CD4-positive, alpha-beta memory T cell (primary cell): ENCODE data around the gene APPBP2. TPM values are rescaled to one million over a fixed set of nuclear protein-coding genes. Genes with fewer than 3 reads are reported as not detected.
A peak's percentile ranks its signal among the peaks of the same experiment; 100 is the strongest.
"Not testable (repeated sequence)": the region's sequence is repeated elsewhere in the genome, so short reads cannot be mapped to it uniquely, and the experiment has no call there.

ENCODE experiments used
- CTCF ChIA-PET: fragments of 350-600 bp; sonication (Branson Sonifier 250); formaldehyde crosslinking; loops from one replicate; lab custom pipeline; 2021; ENCODE audit warnings: inconsistent platforms; ENCODE audit not compliant: partially characterized antibody; lab: Charles Lee
- POLR2A ChIA-PET: fragments of 350-600 bp; sonication (Branson Sonifier 250); formaldehyde crosslinking; loops from one replicate; lab custom pipeline; 2021; ENCODE audit not compliant: partially characterized antibody; lab: Charles Lee
- DNase-seq, 5 donors: peaks; one replicate each; pipeline versions ENCODE4 v3.0.0 to v3.0.0-alpha.2; 2020 to 2022; ENCODE audit warnings: mixed read lengths in 1 of 5
- H3K27ac ChIP-seq: one replicate; pipeline ENCODE4 v1.7.0; 2013; ENCODE audit warnings: low read depth, low read length
- H3K27me3 ChIP-seq: 2 replicates; pipeline ENCODE4 v1.7.0; 2013; ENCODE audit warnings: mild to moderate bottlenecking, low read length, moderate library complexity; ENCODE audit not compliant: insufficient read depth
- H3K36me3 ChIP-seq: 2 replicates; pipeline ENCODE4 v1.7.0; 2013; ENCODE audit warnings: mild to moderate bottlenecking, low read length, moderate library complexity; ENCODE audit not compliant: insufficient read depth
- H3K4me1 ChIP-seq: 2 replicates; pipeline ENCODE4 v1.7.0; 2013; ENCODE audit warnings: mild to moderate bottlenecking, low read length, moderate library complexity; ENCODE audit not compliant: insufficient read depth
- H3K4me3 ChIP-seq, 2 donors: one replicate each; pipeline ENCODE4 v1.7.0; 2013; ENCODE audit warnings: low read length in 2 of 2, mild to moderate bottlenecking in 1 of 2
- H3K9me3 ChIP-seq, 2 donors: one replicate each; pipeline ENCODE4 v1.7.0; 2013; ENCODE audit warnings: low read length in 2 of 2, control low read depth in 1 of 2; ENCODE audit not compliant: control insufficient read depth in 1 of 2
- H3K27ac Mint-ChIP-seq, 7 donors: one replicate each; pipeline ENCODE4 v1.8.0; 2020 to 2021; ENCODE audit warnings: mixed read lengths in 7 of 7, mild to moderate bottlenecking in 6 of 7, inconsistent platforms in 3 of 7, moderate library complexity in 3 of 7
- H3K27me3 Mint-ChIP-seq, 2 donors: one replicate each; pipeline ENCODE4 v1.8.0; 2020 to 2021; ENCODE audit warnings: mixed read lengths in 2 of 2
- H3K36me3 Mint-ChIP-seq, 2 donors: one replicate each; pipeline ENCODE4 v1.8.0; 2020 to 2021; ENCODE audit warnings: mixed read lengths in 2 of 2, inconsistent platforms in 1 of 2, mild to moderate bottlenecking in 1 of 2
- H3K4me1 Mint-ChIP-seq, 4 donors: one replicate each; pipeline ENCODE4 v1.8.0; 2020 to 2021; ENCODE audit warnings: mixed read lengths in 4 of 4, mild to moderate bottlenecking in 1 of 4
- H3K4me3 Mint-ChIP-seq, 8 donors: one replicate each; pipeline ENCODE4 v1.8.0; 2020 to 2021; ENCODE audit warnings: mixed read lengths in 8 of 8, mild to moderate bottlenecking in 7 of 8, moderate library complexity in 6 of 8, inconsistent platforms in 3 of 8
- H3K9me3 Mint-ChIP-seq, 8 donors: one replicate each; pipeline ENCODE4 v1.8.0; 2020 to 2021; ENCODE audit warnings: mixed read lengths in 8 of 8, mild to moderate bottlenecking in 5 of 8, inconsistent platforms in 3 of 8, moderate library complexity in 1 of 8
- intact Hi-C: fragments of 100-400 bp; cut with micrococcal nuclease; formaldehyde crosslinking; loops from one replicate; pipeline ENCODE4 v1.15.1; 2023
- polyA plus RNA-seq, 2 donors: library from polyadenylated mRNA; unstranded; fragments of 300-500 nt; fragmentation: Illumina TruSeq; gene quantifications; one replicate each; pipeline ENCODE4 v1.2.3, GENCODE V29; 2021
- total RNA-seq, 2 experiments: library from RNA; stranded (reverse); gene quantifications; one replicate each; pipeline ENCODE4 v1.2.3, GENCODE V29; 2021

The APPBP2 gene
- total and polyA plus RNA-seq, 4 experiments from 2014 or later: 23.9 to 50.8 (median 40.0) TPM

DNA sequence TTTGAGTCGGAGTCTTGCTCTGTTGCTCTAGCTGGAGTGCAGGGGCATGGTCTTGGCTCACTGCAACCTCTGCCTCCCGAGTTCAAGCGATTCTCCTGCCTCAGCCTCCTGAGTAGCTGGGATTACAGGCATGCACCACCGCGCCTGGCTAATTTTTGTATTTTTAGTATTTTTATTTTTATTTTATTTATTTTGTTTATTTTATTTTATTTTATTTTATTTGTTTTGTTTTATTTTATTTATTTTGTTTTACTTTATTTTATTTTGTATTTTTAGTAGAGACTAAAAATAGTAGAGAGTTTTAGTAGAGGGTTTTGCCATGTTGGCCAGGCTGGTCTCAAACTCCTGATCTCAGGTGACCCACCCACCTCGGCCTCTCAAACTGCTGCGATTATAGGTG lies 106.2 kb downstream of the APPBP2 start:
- not testable (repeated sequence) for H3K36me3 ChIP-seq, H3K9me3 Mint-ChIP-seq, H3K36me3 Mint-ChIP-seq, H3K4me1 Mint-ChIP-seq, H3K9me3 ChIP-seq, DNase-seq, H3K27me3 Mint-ChIP-seq, H3K27me3 ChIP-seq, H3K4me3 Mint-ChIP-seq, H3K27ac Mint-ChIP-seq, H3K4me1 ChIP-seq, H3K4me3 ChIP-seq, H3K27ac ChIP-seq
- POLR2A ChIA-PET: interaction anchor here (1.4 kb wide), 1 partner anchor 178 kb away, joined by 3 read pairs; no protein-coding TSS in a partner anchor
- intact Hi-C loops: loop anchor here (2.0 kb wide), 1 partner anchor 149 kb away; no protein-coding TSS in a partner anchor
- CTCF ChIA-PET: interaction anchor here (1.4 kb wide), 1 partner anchor 28 kb away, joined by 4 read pairs; the partner anchor contains the start of gene USP32

DNA sequence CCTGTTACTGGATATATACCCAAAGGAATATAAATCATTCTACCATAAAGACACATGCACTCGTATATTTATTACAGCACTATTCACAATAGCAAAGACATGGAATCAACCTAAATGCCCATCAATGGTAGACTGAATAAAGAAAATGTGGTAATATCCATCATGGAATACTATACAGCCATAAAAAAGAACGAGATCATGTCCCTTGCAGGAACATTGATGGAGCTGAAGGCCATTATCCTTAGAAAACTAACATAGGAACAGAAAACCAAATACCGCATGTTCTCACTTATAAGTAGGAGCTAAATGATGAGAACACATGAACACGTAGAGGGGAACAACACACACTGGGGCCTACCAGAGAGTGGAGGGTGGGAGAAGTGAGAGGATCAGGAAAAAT lies 107.0 kb downstream of the APPBP2 start:
- intact Hi-C loops, H3K9me3 Mint-ChIP-seq, H3K9me3 ChIP-seq, H3K27ac ChIP-seq, H3K36me3 ChIP-seq, H3K27me3 ChIP-seq, H3K36me3 Mint-ChIP-seq, DNase-seq, H3K4me1 ChIP-seq, H3K4me1 Mint-ChIP-seq, H3K4me3 ChIP-seq, H3K27me3 Mint-ChIP-seq: not testable (repeated sequence)
- ChIA-PET CTCF (interaction anchor here (0.6 to 1.4 kb wide), 4 partner anchors 16 to 943 kb away, joined by 3 to 5 read pairs (median 4); partner anchors contain the start of gene USP32), POLR2A (interaction anchor here (1.4 kb wide), 1 partner anchor 178 kb away, joined by 3 read pairs; no protein-coding TSS in a partner anchor)
- peak overlapping the region in 1 of 8 donors; percentile 39 for H3K4me3 Mint-ChIP-seq
- H3K27ac Mint-ChIP-seq: peak overlapping the region in 2 of 7 donors; percentile 48 to 86

DNA sequence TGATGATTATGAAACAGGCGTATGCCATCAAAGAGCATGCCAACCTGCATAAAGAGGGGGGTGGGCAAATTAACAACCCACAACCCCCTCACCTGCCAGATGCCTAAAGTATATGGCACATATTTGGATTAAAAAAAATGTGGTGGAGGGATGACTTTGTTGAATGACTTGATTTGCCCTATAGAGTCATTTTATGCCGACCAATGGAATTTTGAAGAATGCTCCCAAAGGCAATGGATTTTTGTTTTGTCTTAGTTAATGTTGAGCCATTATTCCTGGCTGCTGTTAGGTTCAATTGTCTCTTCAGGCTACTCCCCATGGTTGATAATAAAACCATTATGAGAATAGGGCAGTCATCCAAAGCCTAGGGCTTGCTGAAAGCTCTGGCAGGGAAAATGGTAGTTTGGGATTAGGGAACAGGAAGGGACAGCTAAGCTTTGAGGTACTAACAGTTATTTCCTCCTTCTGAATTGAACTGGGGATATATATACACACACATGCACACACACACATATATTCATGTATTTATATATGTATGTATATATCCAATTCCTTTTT lies 109.6 kb downstream of the APPBP2 start:
- Histone ChIP-seq H3K4me3 (no peak overlapping the region), H3K9me3 (no peaks in the 10 kb centered on the region), H3K4me1 (peaks cover 7% of the 10 kb centered on the region), H3K36me3 (no peaks in the 10 kb centered on the region), H3K27me3 (no peaks in the 10 kb centered on the region), H3K27ac (no peak overlapping the region)
- no peaks in the 10 kb centered on the region for H3K9me3 Mint-ChIP-seq
- ChIA-PET CTCF (no interaction called here), POLR2A (no interaction called here)
- peaks cover 4 to 6% (median 5%) of the 10 kb centered on the region in 4 donors for H3K4me1 Mint-ChIP-seq
- no peak overlapping the region for H3K27ac Mint-ChIP-seq
- DNase-seq: no peak
- peaks cover 0 to 6% of the 10 kb centered on the region in 2 donors for H3K27me3 Mint-ChIP-seq
- no peak overlapping the region for H3K4me3 Mint-ChIP-seq
- H3K36me3 Mint-ChIP-seq: no peaks in the 10 kb centered on the region
- intact Hi-C loops: no loop called here

DNA sequence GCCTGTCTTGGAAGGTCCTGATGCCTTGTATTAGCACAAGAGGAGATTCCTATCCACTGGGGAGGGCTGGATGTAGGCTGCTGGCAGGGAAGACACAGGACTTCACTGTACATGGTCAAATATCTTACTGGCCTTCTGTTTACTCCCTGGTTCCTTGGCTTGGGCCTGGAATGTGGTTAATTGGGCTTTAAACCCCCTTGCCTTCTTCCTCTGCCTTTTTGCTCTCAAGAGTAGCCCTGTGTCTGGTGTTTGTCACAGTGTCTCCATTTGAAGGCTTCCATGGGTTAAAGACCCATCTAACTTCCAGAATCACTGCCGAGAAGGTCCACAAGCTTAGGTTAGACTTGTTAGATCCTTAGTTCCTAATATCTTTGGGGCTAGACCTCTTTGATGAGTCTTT lies 110.9 kb downstream of the APPBP2 start:
- DNase-seq: no peak
- Mint-ChIP-seq H3K4me1 (peaks cover 0 to 1% (median 0%) of the 10 kb centered on the region in 4 donors), H3K4me3 (no peak overlapping the region), H3K27me3 (peaks cover 0 to 6% of the 10 kb centered on the region in 2 donors), H3K9me3 (no peaks in the 10 kb centered on the region), H3K36me3 (no peaks in the 10 kb centered on the region), H3K27ac (no peak overlapping the region)
- ChIA-PET CTCF (interaction anchor here (0.8 to 1.0 kb wide), 2 partner anchors 10 to 16 kb away, joined by 3 read pairs; no protein-coding TSS in a partner anchor), POLR2A (no interaction called here)
- no peaks in the 10 kb centered on the region for H3K27me3 ChIP-seq
- H3K4me1 ChIP-seq: no peaks in the 10 kb centered on the region
- H3K9me3 ChIP-seq: no peaks in the 10 kb centered on the region
- H3K36me3 ChIP-seq: no peaks in the 10 kb centered on the region
- intact Hi-C loops: no loop called here
- H3K27ac ChIP-seq: no peak overlapping the region
- no peak overlapping the region for H3K4me3 ChIP-seq

DNA sequence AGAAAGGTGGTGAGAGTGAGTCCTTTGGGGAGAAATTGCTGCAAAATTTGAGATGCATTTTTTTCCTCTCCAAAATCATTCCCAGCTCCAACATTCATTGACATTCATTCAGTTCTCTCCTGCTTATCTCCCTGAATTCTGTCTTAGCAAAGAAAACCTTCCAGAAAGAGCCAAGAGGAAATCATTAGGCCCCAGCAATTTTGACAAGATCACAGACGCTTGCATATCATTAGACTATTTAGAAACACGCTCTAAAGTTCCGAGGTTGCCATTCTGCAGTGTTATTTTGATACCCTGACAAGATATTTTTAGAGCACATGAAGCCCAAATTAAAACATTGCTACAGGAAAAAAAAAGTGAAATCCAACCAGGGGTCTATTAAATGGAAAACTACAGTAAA lies 113.3 kb downstream of the APPBP2 start:
- DNase-seq: no peak
- no peak overlapping the region for H3K4me3 ChIP-seq
- no peak overlapping the region for H3K27ac ChIP-seq
- no peaks in the 10 kb centered on the region for H3K4me1 Mint-ChIP-seq
- no peaks in the 10 kb centered on the region for H3K9me3 Mint-ChIP-seq
- peaks cover 6 to 7% of the 10 kb centered on the region in 2 donors for H3K27me3 Mint-ChIP-seq
- no peaks in the 10 kb centered on the region for H3K9me3 ChIP-seq
- no peaks in the 10 kb centered on the region for H3K4me1 ChIP-seq
- no peak overlapping the region for H3K4me3 Mint-ChIP-seq
- ChIA-PET POLR2A (no interaction called here), CTCF (no interaction called here)
- H3K27ac Mint-ChIP-seq: no peak overlapping the region
- no peaks in the 10 kb centered on the region for H3K36me3 ChIP-seq
- H3K27me3 ChIP-seq: no peaks in the 10 kb centered on the region
- no peaks in the 10 kb centered on the region for H3K36me3 Mint-ChIP-seq
- intact Hi-C loops: no loop called here

DNA sequence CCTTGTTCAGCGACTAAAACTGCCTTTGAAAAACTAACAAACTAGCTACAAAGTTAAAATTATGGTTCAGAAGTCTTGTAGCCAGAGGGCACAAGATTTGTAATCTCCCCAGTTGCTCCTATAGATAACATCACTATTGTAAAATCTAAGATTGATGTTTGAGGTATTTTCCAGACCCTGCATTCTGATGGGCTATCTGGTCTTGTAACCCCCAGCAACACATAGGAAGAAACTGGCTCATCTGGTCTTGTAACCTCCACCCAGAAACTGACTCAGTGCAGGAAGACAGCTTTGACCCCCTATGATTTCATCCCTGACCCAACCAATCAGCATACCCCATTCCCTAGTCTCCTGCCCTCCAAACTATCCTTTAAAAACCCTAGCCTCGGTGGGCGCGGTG lies 116.0 kb downstream of the APPBP2 start:
- no peaks in the 10 kb centered on the region for H3K4me1 ChIP-seq
- CTCF ChIA-PET: interaction anchor here (1.3 kb wide), 1 partner anchor 11 kb away, joined by 5 read pairs; no protein-coding TSS in a partner anchor
- Mint-ChIP-seq H3K27me3 (peaks cover 11% of the 10 kb centered on the region in 2 donors), H3K9me3 (no peaks in the 10 kb centered on the region), H3K36me3 (no peaks in the 10 kb centered on the region), H3K4me1 (no peaks in the 10 kb centered on the region), H3K4me3 (no peak overlapping the region), H3K27ac (peak overlapping the region in 1 of 7 donors; percentile 18)
- intact Hi-C loops: no loop called here
- no peak for DNase-seq
- no peak overlapping the region for H3K27ac ChIP-seq
- H3K27me3 ChIP-seq: no peaks in the 10 kb centered on the region
- H3K4me3 ChIP-seq: no peak overlapping the region
- no peaks in the 10 kb centered on the region for H3K36me3 ChIP-seq
- POLR2A ChIA-PET: interaction anchor here (1.0 kb wide), 1 partner anchor 190 kb away, joined by 3 read pairs; the partner anchor contains the start of gene PPM1D
- H3K9me3 ChIP-seq: no peaks in the 10 kb centered on the region

DNA sequence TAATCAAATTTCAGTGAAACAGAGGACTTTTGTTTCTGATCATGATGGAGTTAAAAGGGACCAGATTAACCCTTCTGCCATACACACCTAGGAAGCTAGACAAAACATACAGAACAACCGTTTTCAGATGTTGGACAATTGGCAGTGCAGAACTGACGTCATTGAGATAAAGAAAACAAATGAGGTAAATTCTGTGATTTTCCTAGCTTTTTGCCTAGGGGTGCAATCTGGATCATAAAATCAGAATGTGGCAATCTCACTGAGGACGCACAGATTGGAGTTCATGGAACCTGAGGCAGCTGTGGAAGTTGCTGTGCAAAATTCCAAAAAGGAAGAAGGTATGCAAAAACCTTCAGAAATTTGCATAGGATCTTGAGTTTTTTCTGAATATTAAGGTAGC lies 119.2 kb downstream of the APPBP2 start:
- no peak overlapping the region for H3K27ac Mint-ChIP-seq
- ChIA-PET CTCF (interaction anchor here (1.3 kb wide), 1 partner anchor 11 kb away, joined by 3 read pairs; no protein-coding TSS in a partner anchor), POLR2A (no interaction called here)
- H3K9me3 Mint-ChIP-seq: no peaks in the 10 kb centered on the region
- H3K36me3 Mint-ChIP-seq: no peaks in the 10 kb centered on the region
- Histone ChIP-seq H3K36me3 (no peaks in the 10 kb centered on the region), H3K4me3 (no peak overlapping the region), H3K4me1 (no peaks in the 10 kb centered on the region), H3K27me3 (no peaks in the 10 kb centered on the region), H3K27ac (no peak overlapping the region), H3K9me3 (no peaks in the 10 kb centered on the region)
- intact Hi-C loops: no loop called here
- H3K4me1 Mint-ChIP-seq: no peaks in the 10 kb centered on the region
- no peak for DNase-seq
- peaks cover 7 to 11% of the 10 kb centered on the region in 2 donors for H3K27me3 Mint-ChIP-seq
- no peak overlapping the region for H3K4me3 Mint-ChIP-seq
